ENCODE measurements around the gene EZH2.

GRCh38 chr7:148783801-148784527, 100.1 kb downstream of the EZH2 start:
- TF ChIP-seq USF2 (CRISPR knock-in tag; IDR thresholded peaks at IDR 0.05) = no peak
- TF ChIP-seq CTCF (IDR thresholded peaks at IDR 0.05) = no peak
- TF ChIP-seq CBFB (CRISPR knock-in tag; IDR thresholded peaks at IDR 0.05; ENCODE audit: low read depth) = no peak
- no peak for TF ChIP-seq OVOL2 (CRISPR knock-in tag; IDR thresholded peaks at IDR 0.05; ENCODE audit: borderline replicate concordance)
- TF ChIP-seq ZBTB43 (CRISPR knock-in tag; IDR thresholded peaks at IDR 0.05) = no peak
- no peak for TF ChIP-seq NR2C2 (CRISPR knock-in tag; IDR thresholded peaks at IDR 0.05)
- no peak for TF ChIP-seq ZNF121 (CRISPR knock-in tag; IDR thresholded peaks at IDR 0.05)
- no peak for TF ChIP-seq ATF2 (CRISPR knock-in tag; IDR thresholded peaks at IDR 0.05; ENCODE audit: borderline replicate concordance, low read depth)
- TF ChIP-seq NR3C1 (CRISPR knock-in tag; conservative IDR thresholded peaks at IDR 0.05; ENCODE audit: low read depth) = no peak
- no peak for TF ChIP-seq PREB (CRISPR knock-in tag; IDR thresholded peaks at IDR 0.05; ENCODE audit: borderline replicate concordance)
